GF-D8 (cell line): ENCODE measurements around the gene CBX3.
"Not testable (repeated sequence)": the region's sequence is repeated elsewhere in the genome, so short reads cannot be mapped to it uniquely, and the experiment has no call there.

Source experiments
- DNase-seq: peaks from one replicate; lab custom pipeline; 2025; lab: John Stamatoyannopoulos, UW

The CBX3 gene

DNA sequence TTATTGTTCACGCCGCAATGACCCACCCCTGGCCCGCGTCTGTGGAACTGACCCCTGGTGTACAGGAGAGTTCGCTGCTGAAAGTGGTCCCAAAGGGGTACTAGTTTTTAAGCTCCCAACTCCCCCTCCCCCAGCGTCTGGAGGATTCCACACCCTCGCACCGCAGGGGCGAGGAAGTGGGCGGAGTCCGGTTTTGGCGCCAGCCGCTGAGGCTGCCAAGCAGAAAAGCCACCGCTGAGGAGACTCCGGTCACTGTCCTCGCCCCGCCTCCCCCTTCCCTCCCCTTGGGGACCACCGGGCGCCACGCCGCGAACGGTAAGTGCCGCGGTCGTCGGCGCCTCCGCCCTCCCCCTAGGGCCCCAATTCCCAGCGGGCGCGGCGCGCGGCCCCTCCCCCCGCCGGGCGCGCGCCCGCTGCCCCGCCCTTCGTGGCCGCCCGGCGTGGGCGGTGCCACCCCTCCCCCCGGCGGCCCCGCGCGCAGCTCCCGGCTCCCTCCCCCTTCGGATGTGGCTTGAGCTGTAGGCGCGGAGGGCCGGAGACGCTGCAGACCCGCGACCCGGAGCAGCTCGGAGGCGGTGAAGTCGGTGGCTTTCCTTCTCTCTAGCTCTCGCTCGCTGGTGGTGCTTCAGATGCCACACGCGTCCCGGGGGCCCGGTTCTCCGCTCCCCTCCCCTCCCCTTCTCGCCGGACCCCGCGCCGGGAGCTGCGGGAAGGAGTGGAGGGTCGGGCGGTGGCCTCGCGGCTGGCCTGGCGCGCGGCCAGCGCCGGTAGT lies at the start of gene CBX3:
Gene CBX3, plus strand, starts transcription at position 499 of the 772 bp plus-strand sequence. CDS start 1,254 bp downstream, outside the sequence.
- DNase-seq, result peak; percentile 93

DNA sequence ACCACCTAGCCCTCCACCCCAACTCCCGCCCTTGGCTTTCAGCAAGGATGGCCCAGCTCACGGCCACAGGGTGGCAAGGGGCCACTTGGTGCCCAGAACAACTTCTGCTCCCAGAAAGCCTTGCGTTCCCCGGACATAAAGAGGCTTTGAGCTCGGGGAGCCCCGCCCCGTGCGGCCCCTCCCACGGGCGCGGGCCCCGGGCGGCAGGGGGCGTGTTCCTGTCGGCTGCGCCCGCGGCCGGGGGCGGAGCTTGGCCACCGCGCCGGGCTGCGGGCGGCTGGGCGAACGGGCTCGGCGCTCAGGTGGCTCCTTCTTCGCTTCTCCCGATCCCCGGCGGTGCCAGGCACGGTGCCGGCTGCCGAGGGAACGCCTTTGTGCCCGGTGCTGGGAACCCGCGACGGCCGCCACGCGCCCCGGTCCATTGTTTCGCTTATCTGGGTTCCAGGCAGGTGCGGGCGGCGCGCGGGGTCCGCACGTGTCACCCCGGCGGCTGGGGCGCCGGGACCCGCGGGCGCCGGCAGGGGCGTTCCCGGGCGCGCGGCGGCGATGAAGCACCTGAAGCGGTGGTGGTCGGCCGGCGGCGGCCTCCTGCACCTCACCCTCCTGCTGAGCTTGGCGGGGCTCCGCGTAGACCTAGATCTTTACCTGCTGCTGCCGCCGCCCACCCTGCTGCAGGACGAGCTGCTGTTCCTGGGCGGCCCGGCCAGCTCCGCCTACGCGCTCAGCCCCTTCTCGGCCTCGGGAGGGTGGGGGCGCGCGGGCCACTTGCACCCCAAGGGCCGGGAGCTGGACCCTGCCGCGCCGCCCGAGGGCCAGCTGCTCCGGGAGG lies 49.4 kb upstream of the CBX3 start, which contains the start of gene NFE2L3:
Gene NFE2L3, plus strand, starts transcription at position 246 of the 829 bp plus-strand sequence. Its CDS starts 301 bp downstream, at position 547.
- no peak for DNase-seq

DNA sequence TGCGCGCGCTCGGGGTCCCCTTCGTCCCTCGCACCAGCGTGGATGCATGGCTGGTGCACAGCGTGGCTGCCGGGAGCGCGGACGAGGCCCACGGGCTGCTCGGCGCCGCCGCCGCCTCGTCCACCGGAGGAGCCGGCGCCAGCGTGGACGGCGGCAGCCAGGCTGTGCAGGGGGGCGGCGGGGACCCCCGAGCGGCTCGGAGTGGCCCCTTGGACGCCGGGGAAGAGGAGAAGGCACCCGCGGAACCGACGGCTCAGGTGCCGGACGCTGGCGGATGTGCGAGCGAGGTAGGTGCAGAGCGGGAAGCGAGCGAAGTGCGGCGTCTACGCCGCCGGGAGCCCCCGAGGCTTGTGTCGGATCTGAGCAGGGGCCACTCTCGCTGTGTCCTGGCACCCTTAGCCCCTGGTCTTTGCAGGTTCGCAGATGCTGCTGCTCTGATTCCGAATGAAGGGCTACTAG lies 48.7 kb upstream of the CBX3 start:
- DNase-seq, result not testable (repeated sequence)

DNA sequence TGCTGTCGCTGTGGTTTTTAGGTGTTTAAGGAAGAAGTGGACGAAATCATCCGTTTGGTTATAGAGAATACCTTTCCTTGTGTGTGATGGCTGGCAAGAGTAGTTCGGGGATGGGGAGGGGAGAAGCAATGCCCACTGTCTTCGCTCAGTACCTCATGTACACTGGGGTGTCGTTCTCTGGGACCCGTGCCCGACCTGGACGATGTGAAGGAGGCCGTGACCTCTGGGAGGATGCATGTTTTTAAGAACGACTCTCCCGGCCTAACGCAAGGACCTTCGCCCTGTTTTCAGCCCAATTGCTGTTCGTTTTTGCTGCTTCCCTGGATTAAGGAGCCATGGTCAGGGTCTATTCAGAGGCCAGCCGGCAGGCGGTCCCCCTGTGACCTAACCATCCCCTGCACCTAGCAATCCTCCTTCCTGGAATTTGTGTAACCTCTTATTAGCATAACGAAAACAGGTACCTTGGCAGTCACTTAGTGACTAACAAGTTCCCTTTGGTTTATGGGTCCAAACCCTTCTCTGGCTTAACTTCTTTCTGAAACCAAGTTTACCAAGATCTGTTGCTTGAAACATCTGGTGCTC lies 48.2 kb upstream of the CBX3 start:
- no peak for DNase-seq

DNA sequence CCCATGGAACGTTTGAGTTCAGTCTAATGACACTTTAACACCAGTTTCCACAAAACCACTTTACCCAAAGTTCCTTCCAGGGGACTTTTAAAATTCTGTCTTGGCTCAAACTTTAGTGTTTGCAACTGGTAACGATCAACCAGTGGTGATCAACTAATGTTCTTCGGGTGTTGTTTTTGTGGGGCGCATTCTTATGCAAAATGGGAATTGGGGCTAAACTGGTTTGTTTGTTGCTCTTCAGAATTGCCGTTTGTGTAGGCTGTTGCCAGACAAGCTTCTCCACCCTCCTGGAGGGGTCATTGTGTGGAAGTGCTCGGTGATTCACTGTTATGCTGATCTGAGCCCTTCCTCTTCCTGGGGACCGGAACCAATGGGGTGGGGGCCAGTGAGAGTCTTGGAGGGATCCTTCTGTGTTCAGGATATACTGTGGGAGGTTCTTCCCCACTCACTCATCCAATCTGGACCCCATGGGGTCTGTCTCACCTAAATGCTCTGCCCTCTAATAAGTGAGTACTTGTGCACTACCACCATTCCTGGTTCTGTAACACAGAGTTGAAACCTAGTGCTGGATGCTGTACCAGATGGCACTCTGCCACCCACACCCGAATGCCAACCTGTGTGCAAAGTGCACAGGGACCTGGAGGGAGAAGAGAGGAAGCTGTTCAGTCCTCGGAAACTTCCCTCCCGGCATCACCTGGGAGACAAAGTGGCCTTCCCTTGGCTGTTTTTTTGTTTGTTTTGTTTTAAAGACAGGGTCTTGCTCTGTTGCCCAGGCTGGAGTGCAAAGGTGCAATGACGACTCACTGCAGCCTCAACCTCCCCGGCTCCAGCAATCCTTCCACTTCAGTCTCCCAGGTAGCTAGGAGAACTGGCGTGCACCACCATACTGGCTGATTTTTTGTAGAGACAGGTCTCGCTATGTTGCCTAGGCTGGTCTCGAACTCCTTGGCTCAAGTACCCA lies 47.4 kb upstream of the CBX3 start:
- no peak for DNase-seq

DNA sequence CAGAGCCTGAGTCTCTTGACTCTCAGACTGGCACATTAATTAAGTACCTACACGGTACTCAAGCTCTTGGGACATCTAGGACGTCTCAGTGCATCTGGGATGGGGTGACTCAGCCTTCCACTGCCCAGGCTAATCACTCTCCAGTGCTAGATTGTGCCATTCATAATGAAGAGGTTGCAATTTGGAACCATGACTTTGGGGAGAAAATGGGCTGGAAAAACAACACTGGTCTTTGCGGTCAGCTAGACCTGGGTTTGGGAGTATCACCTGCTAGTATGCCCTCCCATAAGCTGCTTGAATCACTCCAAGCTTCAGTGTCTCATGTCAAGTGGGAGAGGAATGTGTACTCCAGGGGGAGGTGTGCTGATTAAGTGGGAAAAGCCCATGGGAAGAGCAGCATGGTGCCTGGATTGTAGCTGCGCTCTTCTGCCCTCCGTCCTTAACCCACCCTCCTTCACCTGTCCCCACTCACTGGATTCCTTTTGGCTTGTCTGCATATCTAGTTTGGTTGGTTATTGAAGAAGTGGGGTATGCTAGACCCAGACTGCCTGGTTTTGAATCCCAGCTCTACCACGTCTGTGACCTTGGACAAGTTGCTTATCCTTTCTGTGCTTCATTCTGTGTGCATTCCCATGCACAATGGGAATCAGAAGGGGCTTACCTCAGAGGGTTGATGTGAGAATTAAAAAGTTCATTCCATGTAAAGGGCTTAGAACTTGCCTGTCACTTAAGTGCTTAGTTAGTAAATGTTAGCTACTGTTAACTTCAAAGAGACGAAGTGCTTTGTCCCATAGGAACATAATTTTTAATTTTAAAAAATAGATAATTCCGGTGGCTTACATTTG lies 45.8 kb upstream of the CBX3 start:
- DNase-seq, result no peak

DNA sequence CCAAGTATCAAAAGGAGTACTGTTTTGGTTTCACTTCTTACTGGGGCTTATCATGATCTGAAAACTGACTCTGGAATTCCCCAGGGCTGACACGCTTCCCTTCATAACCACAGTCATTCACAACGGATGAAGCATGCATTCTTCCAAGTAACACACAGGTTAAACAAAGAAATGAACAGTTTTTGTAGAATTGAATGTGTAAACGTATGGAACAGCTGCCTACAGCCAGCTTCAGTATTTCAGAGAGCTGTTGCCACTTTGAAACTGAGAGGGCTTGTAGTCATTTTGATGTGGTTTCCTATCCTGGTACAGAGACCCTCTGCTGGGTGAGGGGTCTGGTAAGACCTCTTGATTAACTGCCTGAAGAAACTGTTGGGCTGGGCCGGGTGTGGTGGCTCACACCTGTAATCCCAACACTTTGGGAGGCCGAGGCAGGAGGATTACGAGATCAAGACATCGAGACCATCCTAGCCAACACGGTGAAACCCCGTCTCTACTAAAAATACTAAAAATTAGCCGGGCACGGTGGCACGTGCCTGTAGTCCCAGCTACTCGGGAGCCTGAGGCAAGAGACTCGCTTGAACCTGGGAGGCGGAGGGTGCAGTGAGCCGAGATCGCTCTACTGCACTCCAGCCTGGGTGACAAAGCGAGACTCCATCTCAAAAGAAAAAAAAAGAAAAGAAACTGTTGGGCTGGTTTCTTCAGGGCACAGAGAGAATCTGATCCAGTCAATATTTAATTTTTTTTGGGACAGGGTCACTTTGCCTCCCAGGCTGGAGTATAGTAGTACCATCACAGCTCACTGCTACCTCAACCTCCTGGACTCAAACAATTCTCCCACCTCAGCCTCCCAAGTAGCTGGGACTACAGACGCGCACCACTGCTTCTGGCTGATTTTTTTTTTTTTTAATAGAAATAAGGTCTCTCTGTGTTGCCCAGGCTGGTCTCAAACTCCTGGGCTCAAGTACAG lies 44.8 kb upstream of the CBX3 start:
- DNase-seq, result no peak

DNA sequence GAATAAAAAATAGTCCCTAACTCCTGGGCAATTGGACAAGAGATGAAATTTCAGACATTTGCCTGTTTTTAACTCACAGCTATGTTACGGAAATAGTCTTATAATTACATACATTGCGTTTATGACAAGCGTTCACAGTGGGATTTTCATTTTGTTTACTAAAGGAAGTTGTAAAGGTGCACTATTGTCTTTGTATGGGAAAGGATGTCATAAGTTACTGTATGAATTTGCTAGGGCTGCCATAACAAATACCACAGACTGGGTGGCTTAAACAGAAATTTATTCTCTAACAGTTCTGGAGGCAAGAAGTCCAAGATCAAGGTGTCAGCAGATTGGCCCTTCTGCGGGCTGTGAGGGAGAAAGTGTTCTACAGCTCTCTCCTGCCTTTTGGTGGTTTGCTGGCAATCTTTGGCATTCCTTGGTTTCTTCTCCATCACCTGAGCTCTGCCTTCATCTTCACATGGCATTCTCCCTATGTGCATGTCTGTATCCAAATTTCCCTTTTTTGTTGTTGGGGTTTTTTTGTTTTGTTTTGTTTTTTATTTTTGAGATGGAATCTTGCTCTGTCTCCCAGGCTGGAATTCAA lies 43.9 kb upstream of the CBX3 start:
- no peak for DNase-seq

DNA sequence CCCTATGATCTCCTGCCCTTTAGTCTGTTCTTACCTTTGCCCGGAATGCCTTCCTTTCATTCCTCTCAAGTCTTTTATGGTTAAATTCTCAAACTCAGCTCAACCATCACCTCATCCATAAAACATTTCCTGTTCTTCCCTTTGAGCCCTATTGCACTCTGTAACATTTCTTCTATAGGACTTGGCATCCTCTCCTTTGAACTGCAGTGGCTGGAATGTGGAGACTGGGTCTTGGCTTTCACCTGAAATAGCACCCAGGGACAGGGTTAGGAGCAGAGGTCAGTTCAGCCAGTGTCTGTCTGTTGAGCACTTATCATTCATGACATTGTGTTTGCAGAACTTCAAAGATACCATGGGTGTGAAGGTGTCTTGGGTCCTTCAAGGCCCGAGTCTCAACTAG lies 42.3 kb upstream of the CBX3 start:
- DNase-seq, result no peak

DNA sequence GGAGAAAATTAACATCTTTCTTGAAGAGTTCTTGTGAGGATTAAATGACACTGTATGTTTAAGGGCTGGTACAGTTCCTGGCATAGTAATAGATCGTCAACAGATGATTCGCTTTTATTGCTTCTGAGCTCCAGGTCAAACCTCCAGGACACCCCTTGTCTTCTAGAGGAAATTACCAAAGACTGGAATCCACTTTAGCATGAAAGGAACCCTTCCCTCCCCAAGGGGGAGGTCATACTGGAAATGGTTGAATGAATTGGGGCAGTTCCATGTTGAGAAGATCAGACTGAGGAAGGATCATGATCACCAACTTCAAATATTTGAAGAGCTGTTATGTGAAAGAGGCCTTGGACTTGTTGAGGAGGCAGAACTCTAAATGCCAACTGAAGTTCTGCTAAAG lies 40.6 kb upstream of the CBX3 start:
- DNase-seq, result no peak

DNA sequence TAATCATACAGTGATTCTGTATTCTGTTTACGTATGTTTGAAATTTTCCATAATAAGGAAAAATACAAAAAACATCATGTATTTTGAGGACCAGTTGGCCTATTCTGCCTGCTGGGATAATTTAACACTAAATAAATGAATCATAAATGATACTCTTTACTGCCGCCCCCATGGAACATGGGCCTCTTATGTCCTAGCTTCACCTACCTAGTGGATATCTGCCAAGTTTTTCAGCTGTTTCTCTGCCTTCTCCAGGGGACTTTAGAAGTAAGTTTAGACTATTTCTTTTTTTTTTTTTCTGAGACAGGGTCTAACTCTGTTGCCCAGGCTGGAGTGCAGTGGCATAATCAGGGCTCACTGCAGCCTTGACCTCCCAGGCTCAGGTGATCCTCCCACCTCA lies 39.1 kb upstream of the CBX3 start:
- DNase-seq, result no peak

DNA sequence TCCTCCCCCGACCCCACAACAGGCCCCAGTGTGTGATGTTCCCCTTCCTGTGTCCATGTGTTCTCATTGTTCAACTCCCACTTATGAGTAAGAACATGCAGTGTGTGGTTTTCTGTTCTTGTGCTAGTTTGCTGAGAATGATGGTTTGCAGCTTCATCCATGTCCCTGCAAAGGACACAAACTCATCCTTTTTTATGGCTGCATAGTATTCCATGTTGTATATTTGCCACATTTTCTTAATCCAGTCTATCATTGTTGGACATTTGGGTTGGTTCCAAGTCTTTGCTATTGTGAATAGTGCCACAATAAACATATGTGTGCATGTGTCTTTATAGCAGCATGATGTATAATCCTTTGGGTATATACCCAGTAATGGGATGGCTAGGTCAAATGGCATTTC lies 37.7 kb upstream of the CBX3 start:
- DNase-seq, result not testable (repeated sequence)

DNA sequence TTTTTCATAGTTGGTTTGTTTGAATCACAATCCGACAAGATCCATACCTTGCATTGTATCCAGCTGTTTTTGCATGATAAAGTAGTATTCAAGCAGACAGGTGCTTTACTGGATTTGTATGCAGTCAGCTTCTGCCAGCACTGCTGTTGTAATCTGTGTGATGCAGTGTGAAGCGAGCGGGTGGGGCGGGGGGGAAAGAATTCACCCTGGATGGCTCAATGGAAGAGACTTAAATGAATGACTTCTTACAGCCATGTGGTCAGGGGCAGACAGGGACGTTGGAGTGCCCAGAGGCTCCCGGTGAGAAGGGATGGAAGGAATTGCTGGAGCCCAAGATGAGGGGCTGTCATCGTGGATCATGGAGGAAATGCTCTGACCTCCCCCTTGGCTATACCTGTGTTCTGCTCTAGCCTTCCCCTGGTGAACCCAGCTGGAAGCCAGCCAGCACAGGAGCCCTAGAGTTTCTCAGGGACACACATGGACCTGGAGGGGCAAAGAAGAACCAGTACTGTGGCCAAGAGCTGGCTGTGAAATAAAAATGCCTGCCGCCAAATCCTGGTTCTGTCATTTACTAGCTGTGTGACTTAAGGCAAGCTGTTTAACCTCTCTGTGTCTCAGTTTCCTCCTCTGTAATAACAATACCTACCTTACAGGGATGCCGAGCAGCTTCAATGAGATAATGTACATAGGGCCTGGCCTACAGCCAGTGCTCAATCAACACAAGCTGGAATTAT lies 35.4 kb upstream of the CBX3 start:
- no peak for DNase-seq

DNA sequence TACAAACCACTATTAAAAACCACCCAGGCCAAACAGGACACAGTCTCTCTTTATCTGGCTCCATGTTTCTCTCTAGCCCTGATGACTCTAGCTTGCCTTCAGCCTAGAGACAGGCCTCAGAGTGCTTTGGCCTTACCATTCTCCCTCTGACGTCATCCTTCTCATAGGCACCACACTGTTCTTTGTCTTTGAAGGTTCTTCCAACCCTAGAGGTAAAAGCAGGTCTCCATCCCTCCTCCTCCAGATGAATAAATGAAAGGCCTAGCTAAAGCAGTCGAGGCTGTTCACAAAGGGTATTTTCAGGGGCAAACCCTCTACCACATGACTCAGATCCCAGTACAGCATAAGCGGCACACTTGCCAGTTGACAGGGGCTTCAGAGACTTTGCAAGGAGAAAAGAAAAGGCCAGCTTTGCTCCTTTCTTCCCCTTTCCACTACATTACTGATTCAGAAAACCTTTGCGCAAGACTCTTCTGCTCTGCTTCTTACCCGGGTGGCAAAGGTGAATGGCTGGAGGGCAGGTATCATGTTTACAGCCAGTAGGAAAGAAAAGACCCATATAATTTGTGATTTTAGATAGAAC lies 34.8 kb upstream of the CBX3 start:
- DNase-seq, result no peak

DNA sequence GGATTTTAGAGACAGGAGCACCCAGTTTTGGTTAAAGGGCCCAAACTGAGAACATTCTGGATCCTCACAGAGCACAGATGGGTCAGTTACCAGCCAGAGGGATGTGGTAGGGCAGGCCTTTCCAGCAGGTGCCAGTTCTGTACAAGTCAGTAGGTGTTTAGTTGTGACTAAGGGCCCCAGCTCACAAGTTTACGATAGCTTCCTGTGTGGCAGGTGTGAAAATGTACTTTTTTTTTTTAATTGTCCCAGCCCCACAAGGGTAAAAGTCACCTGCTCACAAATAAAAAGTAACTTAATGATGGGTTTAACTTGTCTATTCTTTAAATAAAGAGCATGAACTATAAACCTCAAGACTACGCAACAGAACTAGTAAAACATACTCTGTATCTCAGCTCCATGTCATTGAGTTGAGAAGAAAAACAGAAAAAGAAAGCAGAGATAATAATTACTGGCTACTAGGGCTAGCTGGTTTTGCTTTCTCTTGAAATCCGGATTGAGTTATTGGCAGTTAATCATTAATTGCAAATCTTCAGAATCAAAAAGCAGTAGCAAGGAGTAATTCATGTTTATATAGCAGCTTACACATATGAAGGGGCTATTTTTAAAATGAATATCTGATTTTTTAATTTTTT lies 34.1 kb upstream of the CBX3 start:
- DNase-seq, result no peak

DNA sequence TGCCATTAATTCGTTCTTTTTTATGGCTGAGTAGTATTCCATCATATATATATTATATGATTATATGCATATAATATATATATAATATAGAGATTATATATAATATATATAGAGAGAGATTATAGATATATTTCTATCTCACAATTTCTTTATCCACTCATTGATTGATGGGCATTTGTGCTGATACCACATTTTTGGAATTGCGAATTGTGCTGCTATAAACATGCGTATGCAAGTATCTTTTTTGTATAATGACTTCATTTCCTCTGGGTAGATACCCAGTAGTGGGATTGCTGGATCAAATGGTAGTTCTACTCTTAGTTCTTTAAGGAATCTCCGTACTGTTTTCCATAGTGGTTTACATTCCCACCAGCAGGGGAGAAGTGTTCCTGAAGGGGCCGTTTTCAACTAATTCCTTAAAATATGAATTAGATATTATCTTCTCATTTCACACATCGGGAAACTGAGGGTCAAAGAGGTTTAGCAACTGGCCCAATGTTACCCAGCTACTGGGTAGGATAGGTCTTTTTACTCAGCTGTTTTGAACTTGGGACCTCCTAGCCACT lies 33.0 kb upstream of the CBX3 start:
- DNase-seq, result no peak

DNA sequence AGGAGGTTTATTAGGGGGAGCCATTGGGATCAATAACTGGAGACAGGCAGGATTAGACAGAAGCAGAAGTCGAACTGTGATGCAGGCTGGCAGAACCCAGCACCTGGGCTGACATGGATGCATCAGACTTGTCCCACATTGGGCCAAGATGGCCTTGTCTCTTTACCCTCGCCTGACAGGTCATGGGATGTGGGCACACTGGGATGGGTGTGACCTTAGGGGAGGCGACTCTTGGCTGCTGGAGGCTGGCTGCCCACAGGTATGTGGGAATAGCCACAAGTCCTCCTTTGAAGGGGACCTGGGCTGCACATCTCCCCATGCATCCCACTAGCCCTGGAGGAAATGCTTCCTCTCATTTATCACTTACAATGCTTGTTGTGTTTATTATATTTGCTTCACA lies 32.3 kb upstream of the CBX3 start:
- no peak for DNase-seq
